Putamen (tissue), 1 donor: ENCODE measurements around the gene RFNG.

Experiments
- DNase-seq: peaks from one replicate; pipeline ENCODE4 v3.0.0-alpha.2; 2016; ENCODE audit warnings: low spot score

RFNG gene

GRCh38 chr17:82077617-82078358 is 26.2 kb upstream of the RFNG start:
- DNase-seq, result no peak

GRCh38 chr17:82076785-82077591 is 25.4 kb upstream of the RFNG start:
- DNase-seq, result no peak

DNA sequence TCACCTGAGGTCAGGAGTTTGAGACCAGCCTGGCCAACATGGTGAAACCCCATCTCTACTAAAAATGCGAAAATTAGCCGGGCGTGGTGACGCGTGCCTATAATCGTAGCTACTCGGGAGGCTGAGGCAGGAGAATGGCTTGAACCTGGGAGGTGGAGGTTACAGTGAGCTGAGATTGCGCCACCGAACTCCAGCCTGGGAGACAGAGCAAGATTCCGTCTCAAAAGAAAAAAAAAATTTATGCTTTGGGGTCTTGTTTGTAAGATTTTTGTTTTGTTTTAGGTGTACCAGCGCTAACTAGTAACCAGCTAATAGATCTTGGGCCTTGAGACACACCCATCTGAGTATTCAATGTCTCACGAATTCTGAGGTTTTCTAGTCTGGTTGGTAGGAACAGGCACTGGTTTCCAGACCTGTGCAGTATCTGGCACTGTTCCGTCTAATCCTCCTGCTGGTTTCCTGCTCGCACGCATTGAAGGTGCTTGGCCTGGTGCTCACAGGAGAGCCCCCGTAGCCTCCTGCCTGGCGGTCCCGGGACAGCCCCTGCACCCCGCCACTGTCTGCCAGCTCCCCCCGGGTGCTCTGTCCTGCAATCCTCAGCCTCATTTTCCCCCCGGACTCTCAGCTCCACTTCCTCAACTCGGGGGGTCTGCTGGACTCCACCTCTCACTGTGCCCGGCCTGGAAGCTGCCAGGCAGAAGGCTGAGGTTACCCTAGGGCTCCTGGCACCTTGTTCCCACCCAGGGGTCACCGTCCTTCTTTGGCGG is 24.6 kb upstream of the RFNG start:
- no peak for DNase-seq

DNA sequence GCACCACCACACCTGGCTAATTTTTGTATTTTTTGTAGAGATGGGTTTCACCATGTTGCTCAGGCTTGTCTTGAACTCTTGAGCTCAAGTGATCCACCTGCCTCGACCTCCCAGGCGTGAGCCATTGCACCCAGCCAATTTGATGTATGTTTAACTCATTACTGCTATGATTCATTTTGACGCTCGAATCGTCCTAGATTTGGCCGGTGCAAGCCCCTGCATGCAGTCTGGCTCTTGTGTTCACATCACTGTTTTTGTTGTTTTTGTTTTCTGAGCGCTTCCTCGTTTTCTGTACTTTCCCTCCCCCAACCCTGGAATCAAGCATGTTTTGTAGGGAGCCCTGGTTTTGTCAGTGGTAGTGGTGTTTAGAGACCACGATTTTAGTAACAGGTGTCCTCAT is 21.8 kb upstream of the RFNG start:
- no peak for DNase-seq

- no peak for DNase-seq
Observed at GRCh38 chr17:82072827-82073226, 21.2 kb upstream of the RFNG start.

GRCh38 chr17:82070611-82071010 is 19.0 kb upstream of the RFNG start:
- no peak for DNase-seq

DNA sequence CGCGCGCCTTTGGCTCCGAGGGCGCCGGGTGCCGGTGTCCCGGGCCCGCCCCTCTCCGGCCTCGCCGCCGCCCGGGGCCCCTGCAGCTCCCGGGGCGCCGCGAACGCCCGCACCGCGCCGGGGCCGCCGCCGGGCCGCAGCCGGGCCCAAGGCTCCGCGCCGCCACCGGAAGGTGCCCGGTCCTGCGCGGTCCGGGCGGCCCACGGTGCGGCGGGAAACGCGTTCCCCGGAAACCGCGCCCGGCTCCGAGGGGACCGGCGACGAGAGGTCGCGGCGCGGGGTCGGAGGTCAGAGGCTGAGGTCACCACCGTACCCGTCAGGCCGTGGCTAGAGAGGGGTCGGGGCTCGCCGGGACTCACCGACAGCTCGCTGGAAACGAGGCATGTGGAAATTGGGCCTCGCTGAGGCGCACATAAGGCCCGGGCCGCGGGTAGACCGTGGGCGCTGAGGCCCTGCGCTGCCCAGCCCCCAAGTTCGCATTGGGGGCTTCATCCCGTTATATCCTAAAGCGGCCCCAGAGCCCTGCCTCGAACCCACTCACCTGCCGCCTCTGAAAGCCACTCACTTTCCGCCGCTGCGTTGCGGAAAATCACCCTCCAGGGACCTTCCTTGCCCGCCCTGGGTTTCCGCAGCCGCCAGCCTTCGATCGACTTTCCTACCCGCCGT is 14.2 kb upstream of the RFNG start, which contains the start of gene DUS1L:
DUS1L (minus strand) TSS at position 167 of the 666 bp plus-strand sequence. CDS start 745 bp downstream, outside the sequence.
- DNase-seq, result peak; percentile 57

DNA sequence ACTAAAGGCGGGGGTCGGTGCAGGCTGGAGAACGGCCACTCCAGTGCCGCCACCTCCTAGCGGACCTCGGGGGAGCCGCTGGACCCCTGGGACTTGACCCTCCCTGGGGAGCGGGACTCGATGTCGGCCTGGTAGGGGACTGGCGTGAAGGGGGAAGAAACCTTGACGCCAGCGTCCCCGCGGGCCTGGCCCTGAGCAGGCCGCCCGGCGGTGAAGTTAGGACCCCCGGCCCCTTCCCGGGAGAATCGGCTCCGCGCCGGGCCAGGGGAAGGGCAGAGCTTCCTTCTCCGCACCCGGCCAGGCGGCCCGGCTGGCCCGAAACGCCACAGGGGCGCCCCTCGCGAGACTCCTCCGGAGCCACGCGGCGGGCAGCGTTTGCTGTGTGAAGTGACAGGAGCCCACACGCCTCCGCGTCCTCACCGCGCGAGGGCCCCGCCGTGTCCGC is 13.6 kb upstream of the RFNG start:
- no peak for DNase-seq

DNA sequence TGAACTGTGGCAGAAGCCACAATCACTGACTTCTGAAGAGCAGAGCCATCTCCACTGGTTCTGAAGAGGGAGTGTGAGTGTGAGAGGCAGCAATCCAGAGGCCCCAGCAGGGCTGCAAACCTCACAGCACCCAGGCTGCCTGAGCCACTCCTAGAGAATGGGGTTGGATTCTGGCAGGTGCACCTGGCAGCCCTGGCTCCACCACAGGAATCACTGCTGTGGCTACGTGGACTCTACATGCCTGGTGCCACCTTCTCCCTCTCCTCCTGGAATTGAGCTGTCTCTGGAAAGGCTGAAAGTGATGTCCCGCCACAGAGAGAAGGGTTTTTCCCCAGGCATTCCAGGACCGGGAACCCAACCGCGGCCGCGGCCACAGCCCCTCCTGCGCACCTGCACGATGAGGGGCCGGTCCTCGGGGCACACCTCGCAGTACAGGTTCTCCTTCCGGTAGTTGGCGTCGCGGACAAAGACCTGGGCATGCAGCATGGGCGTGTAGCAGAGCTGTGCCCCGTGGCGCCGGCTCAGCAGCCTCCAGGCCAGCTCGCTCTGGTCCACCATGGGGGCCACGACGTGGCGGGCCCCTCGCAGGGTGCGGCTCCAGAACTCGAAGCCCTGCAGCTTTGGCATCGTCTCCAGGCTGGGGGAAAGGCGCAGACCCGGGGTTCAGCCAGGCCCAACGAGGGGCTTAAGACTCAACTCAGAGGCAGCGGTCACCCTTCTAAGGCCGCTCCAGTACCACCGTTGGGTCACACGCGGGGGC is 13.0 kb upstream of the RFNG start:
- no peak for DNase-seq

GRCh38 chr17:82063424-82064415 is 12.1 kb upstream of the RFNG start:
- no peak for DNase-seq

GRCh38 chr17:82062984-82063368 is 11.4 kb upstream of the RFNG start:
- no peak for DNase-seq

DNA sequence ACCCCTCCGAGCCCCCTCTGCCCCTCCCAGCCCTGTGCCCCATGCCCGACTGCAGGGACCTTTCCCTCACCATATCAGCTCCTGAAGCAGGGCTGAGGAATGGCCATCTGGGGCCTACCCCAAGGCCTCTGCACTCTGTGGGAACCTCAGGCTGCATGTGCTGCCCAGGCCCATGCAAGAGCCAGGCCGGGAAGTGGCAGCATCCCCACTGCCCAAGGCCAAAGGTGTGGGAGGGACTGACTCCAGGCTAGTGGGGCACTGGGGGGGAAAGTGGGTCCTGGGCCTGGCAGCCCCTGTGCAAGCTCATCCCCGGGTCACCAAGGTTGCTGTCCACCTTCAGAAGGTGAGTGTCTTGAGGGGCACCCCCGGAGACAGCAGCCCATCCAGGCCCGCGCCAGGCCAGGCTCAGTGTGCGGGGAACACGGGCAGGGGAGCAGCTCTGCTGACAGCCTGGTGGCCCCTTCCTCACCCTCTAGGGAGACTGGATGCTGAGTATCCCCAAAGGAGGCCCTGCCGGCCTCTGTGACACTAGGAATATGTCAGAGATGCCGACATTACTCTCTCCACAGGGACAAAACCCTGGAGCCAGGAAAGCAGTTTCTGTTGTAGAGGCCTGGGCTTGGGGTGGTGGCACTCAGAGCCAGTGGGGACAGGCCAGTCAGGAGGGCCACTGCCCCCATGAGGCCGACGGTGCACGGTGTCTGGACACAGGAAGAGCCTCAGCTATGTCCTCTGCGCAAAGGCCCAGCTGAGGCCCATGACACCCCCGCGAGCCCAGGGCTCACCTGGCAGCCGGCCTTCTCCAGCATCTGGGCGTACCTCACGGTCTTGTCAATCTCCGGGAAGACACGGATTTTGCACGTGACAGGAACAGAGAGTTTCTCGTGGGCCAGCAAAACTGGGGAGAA is 10.7 kb upstream of the RFNG start:
- DNase-seq, result no peak

DNA sequence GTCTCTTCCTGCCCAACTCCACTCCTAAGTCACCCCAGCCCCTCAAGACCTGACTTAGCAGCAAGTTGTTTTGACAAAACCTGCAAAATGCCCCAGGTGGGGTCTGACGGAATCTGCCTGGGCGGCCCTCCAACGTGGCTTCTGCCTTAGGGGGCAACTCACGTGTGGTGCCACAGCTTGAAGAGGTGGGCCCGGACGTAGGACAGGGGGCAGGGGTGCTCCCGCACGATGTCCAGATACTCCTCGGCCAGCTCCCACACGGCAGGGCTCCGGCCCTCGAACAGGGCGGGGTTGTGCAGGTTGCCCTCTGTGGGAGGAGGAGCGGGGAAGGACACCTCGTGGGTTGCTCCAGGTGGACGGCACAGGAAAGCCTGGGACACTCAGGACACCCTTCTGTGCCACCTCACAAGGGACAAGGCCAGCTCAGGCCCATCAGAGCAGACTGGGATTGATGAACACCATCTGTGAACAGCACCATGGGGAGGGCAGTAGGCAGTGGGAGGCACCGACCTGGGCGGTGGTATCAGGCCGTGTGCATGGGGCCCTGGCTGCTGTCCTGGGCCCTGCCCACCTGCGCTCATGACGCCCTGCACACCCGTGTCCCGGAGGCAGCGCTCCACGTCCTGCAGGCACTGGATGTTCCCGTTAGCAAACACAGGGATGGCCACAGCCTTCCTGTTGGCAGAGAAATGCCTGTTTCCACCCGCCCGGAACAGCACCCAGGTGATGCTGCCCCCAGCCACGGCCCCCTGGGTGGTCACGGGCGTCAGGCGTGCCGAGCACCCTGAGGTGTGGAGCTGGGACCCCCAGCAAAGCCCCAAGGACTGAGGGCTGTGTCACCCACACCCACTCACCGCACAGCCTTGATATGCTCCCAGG is 9.7 kb upstream of the RFNG start:
- DNase-seq, result no peak

- DNase-seq, result no peak
Observed at GRCh38 chr17:82060614-82061013, 9.0 kb upstream of the RFNG start.

- DNase-seq, result no peak
Observed at GRCh38 chr17:82060001-82060380, 8.4 kb upstream of the RFNG start.

- no peak for DNase-seq
Observed at GRCh38 chr17:82059272-82060000, 7.8 kb upstream of the RFNG start.

DNA sequence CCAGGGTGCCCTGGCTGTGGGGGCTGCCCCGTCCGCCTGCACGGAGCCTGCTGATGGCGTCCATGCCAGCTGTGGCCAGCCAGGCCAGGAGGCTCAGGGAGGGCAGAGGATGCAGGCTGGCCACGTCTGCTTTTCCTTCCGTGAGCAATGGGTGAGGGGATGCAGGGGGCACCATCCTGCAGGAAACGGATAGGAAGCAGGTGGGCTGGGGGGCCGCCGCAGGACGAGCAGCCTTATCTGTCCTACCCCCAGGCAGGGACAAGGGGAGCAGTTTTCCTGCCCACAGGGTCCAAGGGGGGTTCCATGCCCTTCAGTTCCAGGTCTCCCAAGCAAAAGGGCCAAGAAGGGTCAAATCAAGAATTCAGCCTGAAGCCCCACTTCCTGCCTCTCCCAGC is 7.2 kb upstream of the RFNG start:
- no peak for DNase-seq
